ENCODE data around the gene SGK1. TPM values are rescaled to one million over a fixed set of nuclear protein-coding genes. Genes with fewer than 3 reads are reported as not detected.

SGK1 gene
- total and polyA plus RNA-seq, 2 donors from 2014 or later: 142 to 324 TPM

DNA sequence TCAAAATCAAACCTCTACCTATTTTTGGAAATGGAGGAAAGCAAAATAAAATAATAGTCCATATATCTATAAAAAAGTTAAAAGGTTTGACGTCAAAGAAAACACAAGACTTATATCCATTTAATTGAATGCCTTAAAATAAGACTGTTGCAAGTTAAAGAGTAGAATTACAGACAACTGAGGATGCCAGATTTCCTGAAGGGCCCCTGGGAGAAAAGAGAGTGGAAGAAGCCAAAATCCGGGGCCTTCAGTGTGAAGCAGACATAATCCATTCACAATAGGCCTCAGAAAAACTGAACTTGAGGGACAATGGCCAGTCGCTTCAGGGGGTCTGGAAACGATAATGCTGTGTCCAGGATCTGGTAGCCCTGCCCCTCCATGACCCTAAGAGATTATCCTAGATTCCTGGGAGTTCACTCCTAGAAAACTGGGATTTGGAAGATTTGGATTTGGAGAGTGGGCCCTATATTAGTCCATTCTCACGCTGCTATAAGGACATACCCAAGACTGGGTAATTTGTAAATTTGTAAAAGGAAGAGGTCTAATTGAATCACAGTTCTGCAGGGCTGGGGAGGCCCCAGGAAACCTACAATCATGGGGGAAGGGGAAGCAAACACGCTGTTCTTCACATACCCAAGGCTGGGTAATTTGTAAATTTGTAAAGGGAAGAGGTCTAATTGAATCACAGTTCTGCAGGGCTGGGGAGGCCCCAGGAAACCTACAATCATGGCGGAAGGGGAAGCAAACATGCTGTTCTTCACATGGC is 171.5 kb downstream of the SGK1 start:
- Histone ChIP-seq H3K9me3 (ENCODE audit: control insufficient read depth in 2 of 3, insufficient read depth in 1 of 3, low read length in 3 of 3) (no peaks in the 10 kb centered on the region), H3K4me1 (ENCODE audit: control insufficient read depth in 2 of 3, insufficient read depth in 2 of 3, low read depth in 1 of 3, low read length in 3 of 3) (no peaks in the 10 kb centered on the region), H3K36me3 (ENCODE audit: control insufficient read depth in 2 of 3, insufficient read depth in 3 of 3, low read length in 3 of 3) (no peaks in the 10 kb centered on the region), H3K27me3 (ENCODE audit: control insufficient read depth, insufficient read depth, low read length) (no peaks in the 10 kb centered on the region), H3K27ac (ENCODE audit: low read depth in 2 of 2, low read length in 2 of 2) (no peak overlapping the region), H3K4me3 (ENCODE audit: low read length in 3 of 3) (no peak overlapping the region), H3K9ac (ENCODE audit: low read length in 3 of 3) (no peak overlapping the region)
- intact Hi-C loops (cut with DNase I): no loop called here
- no peak for TF ChIP-seq CTCF (IDR thresholded peaks at IDR 0.05; ENCODE audit: borderline replicate concordance, extremely low read depth, insufficient read depth)
- FAIRE-seq (no peak), DNase-seq (no peak)

- no peak overlapping the region for H3K4me3 ChIP-seq (ENCODE audit: low read length in 3 of 3)
- intact Hi-C loops (cut with DNase I): no loop called here
- no peak overlapping the region for H3K9ac ChIP-seq (ENCODE audit: low read length in 3 of 3)
- FAIRE-seq (no peak), DNase-seq (no peak)
- no peaks in the 10 kb centered on the region for H3K27me3 ChIP-seq (ENCODE audit: control insufficient read depth, insufficient read depth, low read length)
- H3K9me3 ChIP-seq (ENCODE audit: control insufficient read depth in 2 of 3, insufficient read depth in 1 of 3, low read length in 3 of 3): no peaks in the 10 kb centered on the region
- no peak for TF ChIP-seq CTCF (IDR thresholded peaks at IDR 0.05; ENCODE audit: borderline replicate concordance, extremely low read depth, insufficient read depth)
- no peaks in the 10 kb centered on the region for H3K4me1 ChIP-seq (ENCODE audit: control insufficient read depth in 2 of 3, insufficient read depth in 2 of 3, low read depth in 1 of 3, low read length in 3 of 3)
- H3K27ac ChIP-seq (ENCODE audit: low read depth in 2 of 2, low read length in 2 of 2): no peak overlapping the region
- no peaks in the 10 kb centered on the region for H3K36me3 ChIP-seq (ENCODE audit: control insufficient read depth in 2 of 3, insufficient read depth in 3 of 3, low read length in 3 of 3)
Observed at GRCh38 chr6:134145786-134146185, 172.1 kb downstream of the SGK1 start.

DNA sequence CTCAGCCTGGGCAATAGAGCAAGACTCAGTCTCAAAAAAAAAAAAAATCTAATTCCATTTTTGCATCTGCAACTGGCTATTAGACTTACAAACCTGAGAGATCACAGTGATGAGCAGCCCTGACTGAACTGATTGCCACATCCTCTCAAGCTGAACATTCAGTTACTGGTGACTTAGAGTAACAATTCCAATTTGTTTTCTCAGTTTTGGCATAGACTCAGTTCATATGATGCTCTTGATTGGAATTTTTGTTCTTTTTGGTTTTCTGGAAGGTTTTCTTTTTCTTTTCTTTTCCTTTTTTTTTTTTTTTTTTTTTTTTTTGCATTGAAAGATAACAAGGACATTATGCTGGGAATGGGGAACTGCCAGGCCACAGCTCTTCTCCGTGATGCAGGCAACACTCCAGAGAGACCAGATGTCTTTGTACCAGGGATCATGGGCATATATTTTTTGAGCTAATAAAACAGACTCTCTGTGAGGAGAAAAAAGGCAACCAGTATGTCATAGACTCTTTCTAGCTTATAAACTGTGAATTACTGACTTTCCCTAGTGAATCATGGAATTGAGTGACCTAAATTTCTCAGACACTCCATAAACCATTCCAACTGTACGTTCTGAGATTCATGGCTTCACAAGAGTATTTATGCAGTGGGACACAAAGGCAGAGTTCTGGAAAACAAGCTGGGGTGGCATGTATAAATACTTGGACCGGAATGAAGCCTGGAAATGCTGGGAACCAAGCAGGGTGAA is 179.5 kb downstream of the SGK1 start:
- intact Hi-C loops (cut with DNase I): no loop called here
- Histone ChIP-seq H3K27me3 (ENCODE audit: control insufficient read depth, insufficient read depth, low read length) (no peaks in the 10 kb centered on the region), H3K36me3 (ENCODE audit: control insufficient read depth in 2 of 3, insufficient read depth in 3 of 3, low read length in 3 of 3) (no peaks in the 10 kb centered on the region), H3K27ac (ENCODE audit: low read depth in 2 of 2, low read length in 2 of 2) (no peak overlapping the region), H3K4me1 (ENCODE audit: control insufficient read depth in 2 of 3, insufficient read depth in 2 of 3, low read depth in 1 of 3, low read length in 3 of 3) (no peaks in the 10 kb centered on the region), H3K4me3 (ENCODE audit: low read length in 3 of 3) (no peak overlapping the region), H3K9me3 (ENCODE audit: control insufficient read depth in 2 of 3, insufficient read depth in 1 of 3, low read length in 3 of 3) (no peaks in the 10 kb centered on the region), H3K9ac (ENCODE audit: low read length in 3 of 3) (no peak overlapping the region)
- TF ChIP-seq CTCF (IDR thresholded peaks at IDR 0.05; ENCODE audit: borderline replicate concordance, extremely low read depth, insufficient read depth): no peak
- DNase-seq (no peak), FAIRE-seq (no peak)

All from kidney (tissue), 14 donors.